Peyer's patch (tissue), 4 donors: Measurements from ENCODE around the gene AGPAT2. TPM values are rescaled to one million over a fixed set of nuclear protein-coding genes. Genes with fewer than 3 reads are reported as not detected.

Source experiments
- DNase-seq, 3 donors: peaks; one replicate each; pipeline ENCODE4 v3.0.0-alpha.2; 2017 to 2019
- H3K27ac ChIP-seq, 4 donors: fragments of 200-600 bp; sonication (generic); one replicate each; pipeline ENCODE4 v1.5.1; 2016 to 2019
- H3K27me3 ChIP-seq, 2 donors: fragments of 200-600 bp; sonication (generic); one replicate each; pipeline ENCODE4 v1.5.1; 2019
- H3K36me3 ChIP-seq, 3 donors: fragments of 200-600 bp; sonication (generic); one replicate each; pipeline ENCODE4 v1.5.1; 2016 to 2019
- H3K4me1 ChIP-seq, 4 donors: fragments of 200-600 bp; sonication (generic); one replicate each; pipeline ENCODE4 v1.5.1; 2016 to 2019
- H3K4me3 ChIP-seq, 4 donors: fragments of 200-600 bp; sonication (generic); 1 replicate in 3 of 4; 2 replicates in 1 of 4; pipeline ENCODE4 v1.5.1; 2016 to 2019; ENCODE audit warnings: mild to moderate bottlenecking in 1 of 4
- H3K9me3 ChIP-seq, 4 donors: fragments of 200-600 bp; sonication (generic); one replicate each; pipeline ENCODE4 v1.5.1; 2016 to 2019; ENCODE audit warnings: mild to moderate bottlenecking in 1 of 4
- POLR2A ChIP-seq, 2 donors: fragments of 450-650 bp; IDR thresholded peaks; one replicate each; pipeline ENCODE4 v1.5.1; 2017; ENCODE audit warnings: antibody characterized with exemption in 2 of 2, mild to moderate bottlenecking in 2 of 2, moderate library complexity in 2 of 2
- total RNA-seq, 4 donors: library from RNA; depleted of rRNA; stranded (reverse); fragments of >200 nt; gene quantifications; one replicate each; pipeline ENCODE4 v1.1.0, GENCODE V29; 2016
- TF ChIP-seq, protein P1 (sequence below), 6 experiments: fragments of 450-650 bp in 4 of 6; fragments of 200-600 bp in 2 of 6; sonication (generic) in 1 of 6; IDR thresholded peaks; one replicate each; pipeline ENCODE4 v1.5.1; 2017 to 2019; ENCODE audit warnings: antibody characterized with exemption in 6 of 6, mild to moderate bottlenecking in 3 of 6, moderate library complexity in 1 of 6

Gene AGPAT2
- total RNA-seq, 4 donors from 2014 or later = 97.4 to 802 (median 479) TPM

- no peaks in the 10 kb centered on the region for H3K27me3 ChIP-seq
- H3K4me3 ChIP-seq = no peak overlapping the region
- no peak overlapping the region for H3K27ac ChIP-seq
- no peak for TF ChIP-seq POLR2A (IDR thresholded peaks at IDR 0.05)
- TF ChIP-seq, protein P1, sequence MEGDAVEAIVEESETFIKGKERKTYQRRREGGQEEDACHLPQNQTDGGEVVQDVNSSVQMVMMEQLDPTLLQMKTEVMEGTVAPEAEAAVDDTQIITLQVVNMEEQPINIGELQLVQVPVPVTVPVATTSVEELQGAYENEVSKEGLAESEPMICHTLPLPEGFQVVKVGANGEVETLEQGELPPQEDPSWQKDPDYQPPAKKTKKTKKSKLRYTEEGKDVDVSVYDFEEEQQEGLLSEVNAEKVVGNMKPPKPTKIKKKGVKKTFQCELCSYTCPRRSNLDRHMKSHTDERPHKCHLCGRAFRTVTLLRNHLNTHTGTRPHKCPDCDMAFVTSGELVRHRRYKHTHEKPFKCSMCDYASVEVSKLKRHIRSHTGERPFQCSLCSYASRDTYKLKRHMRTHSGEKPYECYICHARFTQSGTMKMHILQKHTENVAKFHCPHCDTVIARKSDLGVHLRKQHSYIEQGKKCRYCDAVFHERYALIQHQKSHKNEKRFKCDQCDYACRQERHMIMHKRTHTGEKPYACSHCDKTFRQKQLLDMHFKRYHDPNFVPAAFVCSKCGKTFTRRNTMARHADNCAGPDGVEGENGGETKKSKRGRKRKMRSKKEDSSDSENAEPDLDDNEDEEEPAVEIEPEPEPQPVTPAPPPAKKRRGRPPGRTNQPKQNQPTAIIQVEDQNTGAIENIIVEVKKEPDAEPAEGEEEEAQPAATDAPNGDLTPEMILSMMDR (IDR thresholded peaks at IDR 0.05) = no peak
- H3K4me1 ChIP-seq = peaks cover 3 to 51% (median 24%) of the 10 kb centered on the region in 4 donors
- no peak for DNase-seq
- H3K36me3 ChIP-seq = peaks cover 0 to 52% (median 0%) of the 10 kb centered on the region in 3 donors
- H3K9me3 ChIP-seq = no peaks in the 10 kb centered on the region
Measured at GRCh38 chr9:136722969-136723356, 35.7 kb upstream of the AGPAT2 start.

GRCh38 chr9:136722093-136722968 is 35.1 kb upstream of the AGPAT2 start:
- DNase-seq = no peak
- no peaks in the 10 kb centered on the region for H3K9me3 ChIP-seq
- TF ChIP-seq POLR2A (IDR thresholded peaks at IDR 0.05) = no peak
- TF ChIP-seq, protein P1 (IDR thresholded peaks at IDR 0.05) = no peak
- peaks cover 0 to 52% (median 0%) of the 10 kb centered on the region in 3 donors for H3K36me3 ChIP-seq
- H3K27ac ChIP-seq = no peak overlapping the region
- H3K4me1 ChIP-seq = peaks cover 3 to 51% (median 24%) of the 10 kb centered on the region in 4 donors
- H3K27me3 ChIP-seq = no peaks in the 10 kb centered on the region
- H3K4me3 ChIP-seq = no peak overlapping the region

GRCh38 chr9:136721339-136722092 is 34.3 kb upstream of the AGPAT2 start:
- H3K9me3 ChIP-seq = no peaks in the 10 kb centered on the region
- no peak overlapping the region for H3K4me3 ChIP-seq
- peaks cover 0 to 52% (median 0%) of the 10 kb centered on the region in 3 donors for H3K36me3 ChIP-seq
- TF ChIP-seq, protein P1 (IDR thresholded peaks at IDR 0.05) = no peak
- TF ChIP-seq POLR2A (IDR thresholded peaks at IDR 0.05) = no peak
- H3K4me1 ChIP-seq = peaks cover 3 to 44% (median 20%) of the 10 kb centered on the region in 4 donors
- H3K27me3 ChIP-seq = no peaks in the 10 kb centered on the region
- H3K27ac ChIP-seq = no peak overlapping the region
- peak in 1 of 3 donors; percentile 48 for DNase-seq

DNA sequence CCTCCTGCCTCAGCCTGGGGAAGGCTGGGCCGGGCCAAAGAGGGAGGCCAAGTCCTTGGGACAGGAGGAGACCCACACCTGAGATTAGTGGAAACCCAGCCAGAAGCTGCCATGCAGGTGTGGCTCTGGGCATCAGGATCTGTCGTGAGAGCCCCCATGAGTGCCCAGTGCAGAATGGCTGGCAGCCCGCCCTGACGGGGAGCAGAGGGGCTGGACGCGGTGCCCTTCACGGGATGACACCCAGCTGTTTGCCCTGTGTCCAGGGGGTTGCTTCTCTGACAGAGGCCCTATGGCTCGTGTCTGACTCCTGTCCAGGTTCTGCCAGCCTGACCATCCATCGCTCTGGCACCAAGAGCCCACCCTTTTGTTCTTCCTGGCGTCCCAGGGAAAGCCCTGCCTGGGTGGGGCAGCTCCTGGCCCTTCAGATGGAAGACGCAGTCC is 33.7 kb upstream of the AGPAT2 start:
- H3K4me1 ChIP-seq = peaks cover 3 to 38% (median 15%) of the 10 kb centered on the region in 4 donors
- H3K9me3 ChIP-seq = no peaks in the 10 kb centered on the region
- no peaks in the 10 kb centered on the region for H3K27me3 ChIP-seq
- DNase-seq = no peak
- H3K4me3 ChIP-seq = no peak overlapping the region
- TF ChIP-seq, protein P1 (IDR thresholded peaks at IDR 0.05) = no peak
- no peak for TF ChIP-seq POLR2A (IDR thresholded peaks at IDR 0.05)
- peaks cover 0 to 48% (median 0%) of the 10 kb centered on the region in 3 donors for H3K36me3 ChIP-seq
- H3K27ac ChIP-seq = peak overlapping the region in 2 of 4 donors; percentile 6 to 16

DNA sequence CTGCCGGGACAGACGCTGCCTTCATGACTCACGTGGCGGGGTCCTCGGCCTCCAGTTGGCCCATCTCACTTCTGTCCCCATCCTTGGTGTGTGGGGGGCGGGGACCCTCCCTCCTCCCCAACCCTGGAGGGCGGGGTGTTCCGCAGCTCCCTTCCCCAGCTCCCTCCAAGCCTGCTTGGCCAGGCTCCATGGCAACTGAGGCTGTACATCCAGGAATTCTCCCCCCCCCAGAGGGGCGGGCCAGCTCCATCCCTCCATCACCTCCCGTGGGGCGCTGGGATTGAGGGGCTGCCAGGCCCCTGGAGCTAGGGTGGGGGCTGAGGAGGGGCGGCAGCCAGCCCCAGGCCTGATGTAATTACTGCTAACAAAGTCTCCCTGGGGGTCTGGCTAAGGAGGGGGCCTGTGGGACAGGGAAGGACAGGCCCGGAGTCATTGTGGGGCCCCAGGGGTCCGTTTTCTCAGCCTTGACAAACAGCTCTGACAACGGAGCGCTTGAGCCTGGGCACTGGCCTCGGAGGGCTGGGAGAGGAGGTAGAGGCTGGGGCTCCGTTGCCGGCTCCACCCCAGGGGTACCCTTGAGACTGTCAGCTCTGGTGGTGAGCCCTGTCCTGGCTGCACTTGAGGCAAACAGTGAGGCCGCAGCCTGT is 33.1 kb upstream of the AGPAT2 start:
- Histone ChIP-seq H3K9me3 (no peaks in the 10 kb centered on the region), H3K4me1 (peaks cover 3 to 33% (median 12%) of the 10 kb centered on the region in 4 donors), H3K4me3 (no peak overlapping the region), H3K36me3 (peaks cover 0 to 43% (median 0%) of the 10 kb centered on the region in 3 donors), H3K27me3 (no peaks in the 10 kb centered on the region), H3K27ac (peak overlapping the region in 2 of 4 donors; percentile 6 to 16)
- TF ChIP-seq POLR2A (IDR thresholded peaks at IDR 0.05) = no peak
- TF ChIP-seq, protein P1 (IDR thresholded peaks at IDR 0.05) = no peak
- peak in 1 of 3 donors; percentile 47 for DNase-seq
